ENCODE data around the gene SULT1A1.
"Not testable (repeated sequence)": the region's sequence is repeated elsewhere in the genome, so short reads cannot be mapped to it uniquely, and the experiment has no call there.

The SULT1A1 gene

DNA sequence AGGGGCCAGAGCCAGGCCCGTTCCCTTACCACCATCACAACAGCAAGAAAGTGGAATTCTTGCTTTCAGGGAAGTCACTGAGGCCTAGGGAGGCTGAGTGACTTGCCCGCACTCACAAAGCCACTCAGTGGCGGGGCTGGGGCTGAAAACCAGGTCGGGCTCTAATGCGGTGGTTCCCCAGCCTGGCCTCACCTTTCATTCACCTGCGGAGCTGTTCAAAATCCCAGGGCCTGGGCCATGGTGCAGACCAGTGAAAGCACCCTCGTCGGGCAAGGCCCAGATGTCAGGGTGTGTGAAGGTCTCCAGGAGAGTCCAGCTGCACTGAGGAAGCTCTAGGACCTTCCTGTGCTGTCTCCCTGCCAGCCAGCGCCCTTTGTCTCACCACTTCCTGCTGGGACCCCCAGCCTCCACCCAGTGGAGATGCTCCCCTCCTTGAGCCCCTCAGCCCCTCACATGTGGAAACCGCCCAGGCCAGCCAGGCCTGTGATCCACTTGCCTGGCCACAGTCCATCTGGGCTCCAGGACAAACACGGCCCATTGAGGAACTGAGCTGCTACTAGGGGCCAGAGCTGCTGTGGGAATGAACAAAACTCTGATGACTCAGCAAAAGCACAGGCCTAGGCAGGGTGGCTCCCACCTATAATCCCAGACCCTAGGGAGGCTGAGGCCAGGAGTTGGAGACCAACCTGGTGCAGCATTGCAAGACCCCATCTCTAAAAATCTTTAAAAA, 812 bp downstream of the SULT1A1 start:
- DNase-seq (ENCODE audit: low read depth) = not testable (repeated sequence)

DNA sequence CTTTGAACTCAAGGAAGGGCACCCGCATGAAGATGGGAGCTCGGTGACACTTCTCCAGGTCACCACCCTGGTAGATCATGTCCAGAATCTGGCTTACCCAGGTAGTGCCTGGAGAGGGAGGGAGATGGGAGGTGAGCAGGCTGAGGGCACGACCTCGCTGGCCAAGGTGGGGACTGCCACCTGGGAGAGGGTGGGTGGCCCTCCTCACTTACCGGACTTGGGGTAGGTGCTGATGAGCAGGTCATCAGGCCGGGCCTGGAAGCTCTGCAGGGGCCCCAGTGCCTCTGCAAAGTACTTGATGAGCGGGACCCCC, 1.4 kb downstream of the SULT1A1 start:
- DNase-seq (ENCODE audit: low read depth) = not testable (repeated sequence)

- DNase-seq (ENCODE audit: low read depth) = not testable (repeated sequence)
Measured at GRCh38 chr16:28607681-28608495, 2.0 kb downstream of the SULT1A1 start.

DNA sequence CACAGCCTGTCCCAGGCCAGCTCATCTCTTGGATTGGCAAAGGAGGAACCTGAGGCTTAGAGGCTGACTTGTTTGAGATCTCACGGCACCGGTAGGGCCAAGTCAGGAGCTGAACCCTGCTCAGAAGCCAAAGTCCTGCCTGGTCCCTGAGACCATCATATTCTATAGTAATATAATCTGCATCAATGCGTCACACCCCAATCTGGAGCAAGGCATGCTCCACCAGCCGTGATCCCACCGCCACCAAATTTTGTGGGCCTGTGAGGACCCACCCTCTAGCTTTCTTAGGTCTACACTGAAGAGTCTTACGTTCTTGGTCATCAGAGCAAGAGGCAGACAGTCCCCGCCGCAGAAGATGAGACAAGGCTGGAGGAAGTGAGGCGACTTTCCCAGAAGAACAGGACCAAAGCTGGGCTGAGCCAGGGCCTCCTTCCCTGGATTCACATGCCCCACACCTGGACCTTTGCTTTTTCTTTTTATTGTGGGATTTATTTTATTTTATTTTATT, 2.7 kb downstream of the SULT1A1 start:
- DNase-seq (ENCODE audit: low read depth) = no peak

- no peak for DNase-seq (ENCODE audit: low read depth)
Measured at GRCh38 chr16:28606291-28607115, 3.3 kb downstream of the SULT1A1 start.

- no peak for DNase-seq (ENCODE audit: low read depth)
Measured at GRCh38 chr16:28604186-28604565, 5.7 kb downstream of the SULT1A1 start.

GRCh38 chr16:28603381-28604185, 6.3 kb downstream of the SULT1A1 start:
- no peak for DNase-seq (ENCODE audit: low read depth)

- no peak for DNase-seq (ENCODE audit: low read depth)
Measured at GRCh38 chr16:28602529-28602928, 7.3 kb downstream of the SULT1A1 start.

DNA sequence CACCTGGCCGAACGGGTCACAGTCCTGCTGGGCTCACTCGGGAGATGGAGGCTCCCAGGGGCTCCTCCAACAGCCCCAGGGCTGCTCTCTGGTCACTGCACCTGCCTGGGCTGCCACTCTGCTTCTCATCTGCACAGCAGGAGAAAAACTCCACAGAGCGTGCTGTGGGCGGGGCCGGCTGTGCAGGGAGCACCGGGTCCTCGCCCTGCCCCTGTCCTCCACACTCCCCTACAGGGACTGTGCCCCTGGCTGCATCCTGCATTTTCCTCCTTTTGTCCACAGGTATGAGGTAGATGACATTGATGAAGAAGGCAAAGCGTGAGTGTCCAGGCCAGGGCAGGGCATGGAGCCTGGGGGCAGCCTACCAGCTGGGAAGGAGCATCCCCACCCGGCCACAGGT, 7.8 kb downstream of the SULT1A1 start:
- not testable (repeated sequence) for DNase-seq (ENCODE audit: low read depth)

DNA sequence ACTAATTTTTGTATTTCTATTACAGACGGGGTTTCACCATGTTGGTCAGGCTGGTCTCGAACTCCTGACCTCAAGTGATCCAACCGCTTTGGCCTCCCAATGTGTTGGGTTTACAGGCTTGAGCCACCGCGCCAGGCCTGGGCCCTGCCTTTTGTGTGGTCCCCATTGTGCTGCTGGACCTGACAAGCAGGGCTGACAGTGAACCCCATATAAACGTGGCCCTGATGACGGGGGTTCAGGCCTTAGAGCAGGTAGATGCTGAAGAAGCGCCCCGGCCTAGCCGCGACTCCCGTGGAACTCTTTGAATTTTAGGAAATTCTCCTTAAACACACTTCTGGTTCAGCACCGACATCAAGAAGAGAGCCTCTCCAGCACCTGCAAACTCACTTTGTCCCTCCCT, 8.3 kb downstream of the SULT1A1 start:
- not testable (repeated sequence) for DNase-seq (ENCODE audit: low read depth)

DNA sequence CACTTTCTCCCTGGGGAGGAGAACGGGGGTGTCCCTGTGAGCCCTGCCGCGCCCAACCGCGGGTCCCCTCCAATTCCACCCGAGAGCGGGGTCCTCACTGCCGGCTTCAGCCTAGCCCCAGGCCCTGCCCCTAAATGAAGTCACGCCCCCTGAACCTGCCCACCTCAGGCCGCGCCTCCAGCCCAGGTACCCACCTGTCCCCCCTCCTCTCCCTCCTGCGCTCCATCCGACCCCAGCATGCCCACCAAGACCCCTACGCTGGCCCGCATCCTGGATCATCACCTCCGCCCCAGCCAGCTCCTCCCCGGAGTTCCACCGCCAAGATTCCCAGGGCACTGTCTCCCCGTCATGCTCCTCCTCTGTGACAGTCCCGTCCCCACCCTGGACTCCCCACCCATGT, 8.9 kb downstream of the SULT1A1 start:
- not testable (repeated sequence) for DNase-seq (ENCODE audit: low read depth)

DNA sequence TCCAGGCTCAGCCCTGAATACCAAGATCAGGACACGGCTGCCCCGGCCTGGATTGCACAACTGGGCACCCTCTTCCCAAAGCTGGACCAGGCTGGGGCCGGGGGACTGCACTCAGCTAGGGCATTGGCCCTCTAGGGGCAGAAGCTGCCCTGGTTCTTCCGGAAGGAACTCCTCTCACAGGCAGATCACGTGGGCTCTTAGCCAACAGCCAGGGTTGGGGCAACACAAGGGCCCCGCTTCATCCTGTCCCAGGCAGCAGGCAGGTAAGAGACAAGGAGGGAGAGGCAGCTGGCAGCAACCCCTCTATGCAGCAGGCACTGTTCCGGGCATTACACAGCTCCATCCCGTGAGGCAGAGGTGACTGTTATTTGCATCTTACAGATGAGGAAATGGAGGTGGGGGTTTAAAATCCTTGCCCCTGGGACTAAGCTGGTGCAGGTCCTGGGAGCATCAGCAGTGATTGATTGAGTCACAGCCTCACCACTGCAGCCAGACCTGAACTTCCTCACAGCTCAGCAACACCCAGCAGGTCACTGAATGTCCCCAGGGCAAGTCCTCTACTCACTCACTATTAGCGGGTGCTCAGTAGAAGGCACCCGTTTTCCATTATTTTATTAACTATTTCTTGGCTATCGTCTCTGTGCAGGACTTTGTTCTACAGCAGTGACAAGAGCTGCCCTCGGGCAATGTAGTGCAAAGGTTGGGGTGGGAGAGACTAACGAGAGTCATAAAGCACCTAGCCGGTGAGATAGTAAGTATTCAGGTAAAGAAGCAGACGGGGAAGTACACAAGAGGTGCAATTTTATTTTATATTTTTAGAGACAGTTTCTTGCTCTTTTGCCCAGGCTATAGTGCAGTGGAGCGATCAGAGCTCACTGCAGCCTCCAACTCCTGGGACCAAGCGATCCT, 10.2 kb downstream of the SULT1A1 start:
- DNase-seq (ENCODE audit: low read depth) = not testable (repeated sequence)

DNA sequence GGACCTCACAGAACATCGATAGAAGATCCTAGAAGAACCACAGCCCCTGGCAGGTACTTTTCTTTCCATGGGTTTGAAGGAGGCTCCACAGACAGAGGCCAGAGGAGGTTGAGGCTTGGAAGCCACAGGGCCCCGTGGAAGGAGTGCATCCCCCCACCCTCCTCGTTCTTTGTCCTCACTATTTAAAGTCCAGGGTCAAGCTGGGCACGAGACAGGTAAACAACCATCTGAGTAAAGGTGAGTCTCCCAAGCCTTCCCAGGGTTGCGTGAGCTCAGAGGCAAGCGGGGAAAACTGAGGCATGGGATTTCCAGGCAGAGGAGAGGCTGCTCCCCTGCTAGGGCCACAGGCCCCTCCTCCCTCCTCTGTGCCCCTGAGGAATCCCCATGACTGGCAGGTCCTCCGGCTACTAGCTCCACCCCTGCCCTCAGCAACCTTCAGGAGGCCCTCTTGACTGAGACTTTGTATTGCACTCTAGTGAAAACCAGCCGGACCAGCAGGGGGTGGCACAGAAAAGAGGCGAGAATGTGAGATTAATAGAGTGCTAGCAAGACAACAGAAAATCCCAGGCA, 12.1 kb downstream of the SULT1A1 start:
- DNase-seq (ENCODE audit: low read depth) = no peak

- no peak for DNase-seq (ENCODE audit: low read depth)
Measured at GRCh38 chr16:28596840-28597691, 12.8 kb downstream of the SULT1A1 start, which contains the start of gene SULT1A2. TSS of gene SULT1A2 (minus strand) at chr16:28597050. CDS start at chr16:28595930, 1,120 bp downstream.

DNA sequence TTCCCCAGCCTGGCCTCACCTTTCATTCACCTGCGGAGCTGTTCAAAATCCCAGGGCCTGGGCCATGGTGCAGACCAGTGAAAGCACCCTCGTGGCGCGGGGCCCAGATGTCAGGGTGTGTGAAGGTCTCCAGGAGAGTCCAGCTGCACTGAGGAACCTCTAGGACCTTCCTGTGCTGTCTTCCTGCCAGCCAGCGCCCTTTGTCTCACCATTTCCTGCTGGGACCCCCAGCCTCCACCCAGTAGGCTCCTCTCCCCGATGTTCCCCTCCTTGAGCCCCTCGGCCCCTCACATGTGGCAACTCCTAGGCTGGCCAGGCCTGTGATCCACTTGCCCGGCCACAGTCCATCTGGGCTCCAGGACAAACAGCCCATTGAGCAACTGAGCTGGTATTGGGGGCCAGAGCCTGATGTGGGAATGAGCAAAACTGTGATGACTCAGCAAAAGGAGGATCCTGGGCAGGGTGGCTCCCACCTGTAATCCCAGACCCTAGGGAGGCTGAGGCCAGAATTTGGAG, 13.7 kb downstream of the SULT1A1 start:
- no peak for DNase-seq (ENCODE audit: low read depth)

DNA sequence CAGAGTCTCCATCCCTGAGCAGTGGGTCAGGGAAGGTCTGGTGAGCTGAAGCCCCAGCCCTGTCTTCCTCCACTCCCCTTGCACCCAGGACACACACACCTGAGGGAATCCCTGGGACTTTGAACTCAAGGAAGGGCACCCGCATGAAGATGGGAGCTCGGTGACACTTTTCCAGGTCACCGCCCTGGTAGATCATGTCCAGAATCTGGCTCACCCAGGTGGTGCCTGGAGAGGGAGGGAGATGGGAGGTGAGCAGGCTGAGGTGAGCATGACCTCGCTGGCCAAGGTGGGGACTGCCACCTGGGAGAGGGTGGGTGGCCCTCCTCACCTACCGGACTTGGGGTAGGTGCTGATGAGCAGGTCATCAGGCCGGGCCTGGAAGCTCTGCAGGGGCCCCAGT, 14.4 kb downstream of the SULT1A1 start:
- not testable (repeated sequence) for DNase-seq (ENCODE audit: low read depth)

DNA sequence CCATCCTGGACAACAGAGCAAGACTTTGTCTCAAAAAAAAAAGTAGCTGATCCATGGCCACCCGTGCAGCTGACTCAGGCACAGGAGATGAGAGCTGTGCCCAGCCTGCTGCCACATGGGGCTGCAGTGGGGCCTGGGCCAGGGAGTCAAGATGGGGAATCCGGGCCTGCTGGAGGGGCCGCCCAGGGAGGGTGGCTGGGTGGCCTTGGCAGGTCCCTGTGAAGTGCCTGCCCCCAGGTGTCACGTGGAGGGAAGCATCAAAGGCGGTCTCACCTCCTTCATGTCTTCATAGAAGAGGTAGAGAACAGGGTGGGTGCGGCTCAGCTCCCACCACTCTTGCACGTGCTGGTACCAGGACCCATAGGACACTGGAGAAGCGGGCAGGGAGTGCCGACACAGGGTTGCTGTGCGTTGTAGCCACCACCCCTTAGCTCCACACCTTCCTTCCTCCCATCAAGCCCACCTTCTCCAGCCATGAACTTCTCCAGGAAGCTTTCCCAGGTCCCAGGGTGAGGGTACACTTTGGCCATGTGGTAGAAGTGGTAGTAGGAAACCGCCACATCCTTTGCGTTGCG, 16.8 kb downstream of the SULT1A1 start:
- DNase-seq (ENCODE audit: low read depth) = no peak

DNA sequence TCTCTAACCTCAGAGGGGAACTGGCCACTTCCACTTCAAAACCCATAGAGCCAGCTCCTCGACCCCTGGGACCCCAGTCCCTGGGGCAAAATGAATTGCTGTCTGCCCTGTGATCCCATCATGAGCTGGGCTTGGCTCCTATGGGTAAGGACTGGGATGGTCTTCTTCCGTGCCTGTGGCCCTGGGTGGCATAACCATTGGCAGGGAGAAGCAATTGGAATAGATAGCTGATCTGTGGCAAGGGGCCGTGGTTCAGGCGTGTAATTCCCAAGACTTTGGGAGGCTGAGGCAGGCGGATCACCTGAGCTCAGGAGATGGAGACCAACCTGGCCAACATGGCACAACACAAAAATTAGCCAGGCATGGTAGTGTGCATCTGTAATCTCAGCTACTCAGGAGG, 17.3 kb downstream of the SULT1A1 start:
- no peak for DNase-seq (ENCODE audit: low read depth)

GRCh38 chr16:28591355-28591754, 18.5 kb downstream of the SULT1A1 start:
- no peak for DNase-seq (ENCODE audit: low read depth)
